Osteoblast (primary cell): ENCODE results near the gene SPAG16. TPM values are rescaled to one million over a fixed set of nuclear protein-coding genes. Genes with fewer than 3 reads are reported as not detected.

Source experiments
- DNase-seq: peaks from one replicate; pipeline ENCODE4 v3.0.0; 2011; ENCODE audit warnings: low spot score, mixed read lengths; ENCODE audit not compliant: insufficient read length; ENCODE audit errors: missing footprints
- H2AFZ ChIP-seq: 2 replicates; pipeline ENCODE4 v1.6.0; 2011; ENCODE audit warnings: mild to moderate bottlenecking, low read length
- H3K27ac ChIP-seq: 2 replicates; pipeline ENCODE4 v1.5.1; 2011; ENCODE audit warnings: mild to moderate bottlenecking, low read depth, low read length, moderate library complexity
- H3K27me3 ChIP-seq: 2 replicates; pipeline ENCODE4 v1.6.0; 2012; ENCODE audit warnings: mild to moderate bottlenecking, control low read depth, inconsistent platforms, low read length, moderate library complexity; ENCODE audit not compliant: insufficient read depth
- H3K36me3 ChIP-seq: 2 replicates; pipeline ENCODE4 v1.5.1; 2011; ENCODE audit warnings: mild to moderate bottlenecking, low read length, control low read depth, moderate library complexity; ENCODE audit not compliant: insufficient read depth
- H3K4me1 ChIP-seq: 2 replicates; pipeline ENCODE4 v1.5.1; 2011; ENCODE audit warnings: mild to moderate bottlenecking, low read length, control low read depth, moderate library complexity; ENCODE audit not compliant: insufficient read depth
- H3K4me2 ChIP-seq: 2 replicates; pipeline ENCODE4 v1.6.0; 2011; ENCODE audit warnings: mild to moderate bottlenecking, low read length; ENCODE audit not compliant: insufficient read depth
- H3K4me3 ChIP-seq: fragments of 200-600 bp; sonication (generic); 3 replicates; pipeline ENCODE4 v1.5.1; 2012; ENCODE audit warnings: mild to moderate bottlenecking, low read length, inconsistent platforms; ENCODE audit not compliant: insufficient read depth
- H3K79me2 ChIP-seq: 2 replicates; pipeline ENCODE4 v1.6.0; 2012; ENCODE audit warnings: mild to moderate bottlenecking, low read length, control low read depth, inconsistent platforms; ENCODE audit not compliant: insufficient read depth
- H3K9me3 ChIP-seq: 2 replicates; pipeline ENCODE4 v1.5.1; 2011; ENCODE audit warnings: low read depth, low read length, control low read depth
- H4K20me1 ChIP-seq: 2 replicates; pipeline ENCODE4 v1.6.0; 2012; ENCODE audit warnings: mild to moderate bottlenecking, low read length, control low read depth; ENCODE audit not compliant: insufficient read depth
- CTCF ChIP-seq: IDR thresholded peaks from 2 replicates; pipeline ENCODE4 v1.5.1; 2011; ENCODE audit warnings: mild to moderate bottlenecking, low read depth, low read length, moderate library complexity; ENCODE audit errors: extremely low read depth
- total RNA-seq: library from RNA; depleted of rRNA; stranded (reverse); fragments of >200 nt; gene quantifications from 2 replicates; pipeline ENCODE4 v1.2.3, GENCODE V29; 2012

Gene SPAG16
- total RNA-seq, 1 donor = 47.8 TPM

- no peak for DNase-seq
- Histone ChIP-seq H3K27me3 (no peaks in the 10 kb centered on the region), H3K79me2 (no peaks in the 10 kb centered on the region), H4K20me1 (no peaks in the 10 kb centered on the region), H3K4me1 (no peaks in the 10 kb centered on the region), H3K9me3 (no peaks in the 10 kb centered on the region), H3K27ac (no peak overlapping the region), H3K4me2 (no peak overlapping the region), H3K36me3 (no peaks in the 10 kb centered on the region), H3K4me3 (no peak overlapping the region), H2AFZ (no peak overlapping the region)
- peak; percentile 43 for TF ChIP-seq CTCF
Measured at GRCh38 chr2:213934560-213934959, 650.3 kb downstream of the SPAG16 start.

DNA sequence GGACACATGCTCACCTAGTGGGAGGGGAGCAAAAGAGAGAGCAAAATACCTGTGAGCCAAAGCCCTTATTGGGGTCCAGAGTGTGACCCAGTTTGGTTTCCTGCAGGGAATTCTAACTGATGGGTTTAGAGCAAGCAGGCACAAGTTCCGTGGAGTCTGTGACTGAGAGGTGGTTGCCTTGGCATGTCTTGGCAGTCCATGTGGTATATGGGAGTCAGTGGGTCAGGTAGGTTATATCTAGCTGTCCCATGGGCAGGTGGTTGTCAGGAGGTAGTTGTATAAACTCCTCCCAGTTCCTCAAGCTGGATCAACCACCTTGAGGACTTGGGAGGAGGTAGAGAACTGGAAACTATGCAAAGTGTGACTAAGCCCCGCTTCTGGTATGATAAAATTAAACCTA, 673.8 kb downstream of the SPAG16 start:
- H3K4me2 ChIP-seq = no peak overlapping the region
- no peaks in the 10 kb centered on the region for H3K4me1 ChIP-seq
- H3K36me3 ChIP-seq = no peaks in the 10 kb centered on the region
- no peak for DNase-seq
- H3K27ac ChIP-seq = no peak overlapping the region
- no peaks in the 10 kb centered on the region for H3K79me2 ChIP-seq
- TF ChIP-seq CTCF = no peak
- H3K4me3 ChIP-seq = no peak overlapping the region
- no peak overlapping the region for H2AFZ ChIP-seq
- no peaks in the 10 kb centered on the region for H4K20me1 ChIP-seq
- H3K27me3 ChIP-seq = no peaks in the 10 kb centered on the region
- no peaks in the 10 kb centered on the region for H3K9me3 ChIP-seq

DNA sequence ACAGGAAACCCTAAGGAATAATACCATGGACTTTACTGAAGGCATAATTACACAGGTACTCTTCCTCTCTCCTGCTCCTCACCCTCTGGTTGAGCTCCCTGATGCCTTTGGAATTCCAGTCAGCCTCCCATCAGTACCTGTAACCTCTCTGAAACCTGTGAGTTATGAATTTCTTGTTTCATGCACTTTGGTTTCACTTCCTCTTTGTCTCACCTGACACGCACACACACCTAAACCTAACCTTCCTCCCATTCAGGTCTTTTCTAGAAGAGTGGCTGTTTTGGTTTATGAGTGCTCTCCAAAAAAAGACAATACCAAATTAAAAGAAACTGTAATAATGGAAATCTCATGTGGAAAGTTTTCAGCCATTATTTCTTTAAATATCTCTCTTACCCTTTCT, 675.3 kb downstream of the SPAG16 start:
- Histone ChIP-seq H3K9me3 (no peaks in the 10 kb centered on the region), H3K27me3 (no peaks in the 10 kb centered on the region), H3K4me1 (no peaks in the 10 kb centered on the region), H3K79me2 (no peaks in the 10 kb centered on the region), H2AFZ (no peak overlapping the region), H3K36me3 (no peaks in the 10 kb centered on the region), H4K20me1 (no peaks in the 10 kb centered on the region), H3K4me3 (no peak overlapping the region), H3K27ac (no peak overlapping the region), H3K4me2 (no peak overlapping the region)
- no peak for DNase-seq
- no peak for TF ChIP-seq CTCF

- Histone ChIP-seq H3K27me3 (no peaks in the 10 kb centered on the region), H3K27ac (no peak overlapping the region), H3K4me1 (no peaks in the 10 kb centered on the region), H3K4me3 (no peak overlapping the region), H3K4me2 (no peak overlapping the region), H3K79me2 (no peaks in the 10 kb centered on the region), H3K9me3 (no peaks in the 10 kb centered on the region), H4K20me1 (no peaks in the 10 kb centered on the region), H3K36me3 (no peaks in the 10 kb centered on the region), H2AFZ (no peak overlapping the region)
- no peak for TF ChIP-seq CTCF
- DNase-seq = no peak
Measured at GRCh38 chr2:213971536-213971935, 687.3 kb downstream of the SPAG16 start.
